NCI-H2196 (cell line): Measurements from ENCODE around the gene LETMD1.

Source experiments
- DNase-seq: peaks from one replicate; lab custom pipeline; 2025; ENCODE audit not compliant: unreplicated experiment; lab: John Stamatoyannopoulos, UW

The LETMD1 gene

DNA sequence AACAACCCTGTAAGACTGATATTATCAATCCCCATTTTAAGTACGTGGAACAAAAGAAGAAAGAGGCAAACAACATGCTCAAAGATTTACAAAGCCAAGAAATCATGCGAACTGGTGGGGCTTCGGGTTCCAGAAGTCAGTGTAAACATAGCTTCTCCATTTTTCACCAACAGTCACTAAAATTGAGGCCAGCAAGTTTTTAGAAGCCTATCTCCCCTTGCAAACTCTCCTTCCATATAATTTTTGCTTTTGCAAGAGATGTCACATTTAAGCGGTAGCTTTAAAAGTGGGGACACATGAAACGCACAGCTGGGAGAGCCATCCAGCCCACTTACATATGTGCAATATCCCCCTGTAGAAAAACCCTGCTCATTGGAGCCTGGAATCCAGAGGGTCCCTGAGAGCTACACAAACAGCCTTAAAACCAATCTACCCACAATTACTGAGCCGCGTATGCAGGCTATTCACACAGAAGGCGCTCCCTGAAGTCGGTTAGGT lies 22.7 kb upstream of the LETMD1 start:
- no peak for DNase-seq

DNA sequence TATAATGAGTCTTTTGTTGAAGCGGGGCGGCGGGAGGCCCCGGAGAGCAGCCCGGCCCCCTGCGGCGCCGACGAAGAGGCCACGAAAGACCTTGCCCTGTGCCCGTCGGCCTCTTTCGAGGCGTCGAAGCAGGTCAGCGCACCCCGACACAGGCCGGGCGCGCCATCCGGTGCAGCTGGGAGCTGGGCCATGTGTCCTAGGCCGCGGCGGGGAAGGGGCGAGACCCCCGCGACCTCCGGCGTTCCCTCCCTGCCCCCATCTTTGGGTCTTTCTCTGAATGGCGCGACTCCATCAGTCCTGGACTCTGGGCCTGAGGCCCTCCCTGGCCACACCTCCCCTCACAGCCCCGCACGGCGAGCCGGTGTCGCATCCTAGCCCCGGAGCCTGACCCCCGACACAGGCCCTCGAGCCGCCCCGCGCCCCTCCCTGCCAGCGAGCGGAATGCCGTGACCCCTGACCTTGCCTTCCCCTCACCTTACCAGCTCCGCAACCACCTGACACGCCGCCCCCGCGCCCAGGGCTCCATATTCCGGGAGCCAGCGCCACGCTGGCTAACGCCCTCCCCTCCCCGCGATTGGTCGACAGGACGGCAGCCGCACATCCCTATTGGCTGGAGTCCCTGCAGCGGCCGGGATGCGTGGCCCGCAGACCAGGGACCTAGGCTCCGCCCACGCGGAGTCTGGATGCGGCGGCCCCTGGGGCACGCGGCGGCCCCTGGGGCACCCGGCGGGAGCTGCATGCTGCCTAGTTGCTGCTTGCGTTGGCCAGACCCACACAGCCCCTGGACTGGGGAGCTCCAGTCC lies 22.1 kb upstream of the LETMD1 start, which contains the start of gene SLC11A2:
Gene SLC11A2, minus strand, starts transcription at position 549 of the 803 bp plus-strand sequence. CDS start 15,656 bp downstream, outside the sequence.
- peak; percentile 95 for DNase-seq

DNA sequence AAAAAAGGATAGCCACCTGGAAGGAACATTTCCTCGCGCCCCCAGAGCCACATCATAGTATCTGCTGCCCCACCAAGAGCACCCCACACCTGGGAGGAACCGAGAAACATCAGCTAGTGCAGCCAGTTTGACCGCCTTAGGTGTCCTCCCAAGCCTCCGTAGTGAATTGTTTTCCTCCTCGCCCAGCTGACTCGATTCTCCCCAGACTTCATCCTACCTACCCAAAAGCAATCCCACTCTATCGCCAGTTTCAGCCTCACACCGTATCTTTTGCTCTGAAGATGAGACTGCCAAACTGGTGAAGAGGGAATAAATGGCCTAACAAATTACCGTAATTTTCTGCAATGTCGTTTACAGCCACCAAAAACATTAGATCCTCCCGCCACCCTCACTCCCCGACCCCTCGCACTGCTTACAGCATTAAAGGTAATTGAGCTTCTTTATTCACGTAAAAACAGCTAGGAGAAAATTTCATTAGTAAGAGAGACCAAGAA lies 20.7 kb upstream of the LETMD1 start:
- DNase-seq = no peak

DNA sequence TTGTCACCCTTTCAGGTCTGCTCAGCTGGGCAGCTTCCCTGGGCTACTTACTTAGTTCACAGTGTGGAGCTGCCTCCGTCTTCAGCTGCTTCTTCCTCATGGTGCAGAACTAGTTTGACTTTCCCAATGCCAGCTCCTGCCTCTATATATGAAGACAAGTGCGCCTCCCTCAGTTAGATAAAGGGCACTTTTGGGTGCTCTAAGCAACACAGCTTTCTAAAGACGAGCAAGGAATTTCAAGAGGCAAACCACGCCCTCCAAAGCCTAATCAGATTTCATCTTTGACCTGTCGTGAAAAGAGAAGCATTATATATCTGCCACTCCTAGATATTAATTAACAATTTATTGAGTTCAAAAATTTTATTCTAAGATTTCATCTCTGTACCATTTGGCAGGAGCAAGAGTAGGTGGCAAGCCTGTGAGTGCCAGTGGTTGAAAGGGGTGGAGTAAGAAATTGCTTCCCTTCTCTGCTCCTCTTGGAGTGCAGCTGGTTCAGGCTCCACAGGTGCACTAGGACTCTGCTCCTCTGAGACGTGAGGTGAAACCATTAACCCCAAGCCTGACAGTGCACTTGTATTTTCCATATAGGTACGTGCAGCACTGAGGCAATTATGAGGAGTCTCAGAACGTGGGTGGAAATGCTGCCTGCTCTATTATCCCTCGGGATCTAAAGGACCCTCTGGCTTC lies 19.9 kb upstream of the LETMD1 start:
- peak; percentile 37 for DNase-seq

DNA sequence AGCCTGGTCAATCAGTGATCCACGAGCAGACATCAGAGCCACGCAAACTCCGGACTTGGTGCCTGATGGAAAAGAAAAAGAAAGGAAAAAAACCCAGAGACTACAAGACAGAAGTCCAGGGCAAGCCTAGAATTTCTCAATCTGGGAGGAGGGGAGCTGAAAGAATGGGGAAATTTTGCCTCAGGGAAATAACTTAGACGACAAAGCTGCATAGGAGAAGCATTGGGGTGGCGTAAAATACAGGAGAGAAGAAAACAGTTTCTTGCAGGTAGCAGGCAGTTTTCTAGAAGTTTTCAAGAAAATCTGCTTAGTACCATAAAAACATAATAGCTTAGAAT lies 19.3 kb upstream of the LETMD1 start:
- no peak for DNase-seq

DNA sequence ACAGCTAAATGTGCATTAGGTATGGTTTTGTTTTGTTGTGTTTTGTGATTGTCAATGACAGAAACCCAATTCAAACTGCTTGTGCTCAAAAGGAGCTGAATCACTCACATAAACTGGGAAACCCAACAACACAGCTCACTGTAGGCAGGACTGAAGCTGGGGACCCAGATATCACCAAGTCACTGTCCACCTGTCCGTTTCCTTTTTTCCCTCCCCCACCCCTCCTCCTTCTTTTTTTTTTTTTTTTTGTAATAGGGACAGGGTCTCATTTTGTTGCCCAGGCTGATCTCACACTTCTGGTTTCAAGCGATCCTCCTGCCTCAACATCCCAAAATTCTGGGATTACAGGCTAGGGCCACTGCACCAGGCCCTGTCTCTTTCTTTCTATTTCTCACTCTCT lies 15.1 kb upstream of the LETMD1 start:
- DNase-seq = no peak

DNA sequence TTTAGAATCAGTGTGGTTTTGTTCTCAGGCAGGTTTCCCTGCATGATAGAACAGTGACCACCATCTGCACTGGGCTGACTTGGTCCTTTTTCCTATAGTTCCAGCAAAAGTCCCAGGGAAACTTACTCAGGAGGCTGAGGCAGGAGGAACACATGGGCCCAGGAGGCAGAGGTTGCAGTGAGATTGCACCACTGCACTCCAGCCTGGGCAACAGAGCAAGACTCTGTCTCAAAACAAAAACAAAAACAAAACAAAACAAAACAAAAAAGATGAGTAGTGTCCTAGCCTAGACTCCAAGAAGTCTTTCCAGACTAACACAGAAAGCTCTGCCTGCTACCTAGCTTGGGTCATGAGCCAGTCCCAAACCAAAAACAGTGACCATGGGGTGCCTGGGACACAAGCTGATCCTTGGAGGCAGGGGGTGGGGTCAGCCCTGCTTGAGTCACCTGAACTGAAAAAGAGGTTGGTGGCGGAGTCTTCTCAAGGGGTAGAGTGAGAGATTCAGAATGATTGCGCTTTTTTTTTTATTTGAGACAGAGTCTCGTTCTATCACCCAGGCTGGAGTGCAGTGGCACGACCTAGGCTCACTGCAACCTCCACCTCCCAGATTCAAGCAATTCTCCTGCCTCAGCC lies 14.6 kb upstream of the LETMD1 start:
- no peak for DNase-seq

DNA sequence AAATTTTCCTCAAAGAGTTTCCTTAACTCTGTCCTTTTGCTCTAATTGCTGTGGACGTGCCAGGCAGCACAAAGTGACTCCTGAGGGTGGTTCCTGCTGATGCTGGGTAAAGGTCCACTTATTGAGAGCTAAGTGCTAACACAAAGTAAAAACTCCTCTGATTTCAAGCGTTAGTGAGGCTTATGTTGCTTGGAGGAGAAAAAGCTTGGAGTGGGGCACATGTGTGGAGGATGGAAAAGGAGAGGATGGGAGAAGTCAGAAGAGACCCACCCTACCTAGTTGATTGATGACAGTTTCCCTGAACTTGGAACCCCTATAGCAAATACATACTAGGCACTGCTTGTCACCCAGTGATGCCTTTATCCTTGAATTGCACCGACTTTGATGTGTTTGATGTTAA lies 11.8 kb upstream of the LETMD1 start:
- no peak for DNase-seq

DNA sequence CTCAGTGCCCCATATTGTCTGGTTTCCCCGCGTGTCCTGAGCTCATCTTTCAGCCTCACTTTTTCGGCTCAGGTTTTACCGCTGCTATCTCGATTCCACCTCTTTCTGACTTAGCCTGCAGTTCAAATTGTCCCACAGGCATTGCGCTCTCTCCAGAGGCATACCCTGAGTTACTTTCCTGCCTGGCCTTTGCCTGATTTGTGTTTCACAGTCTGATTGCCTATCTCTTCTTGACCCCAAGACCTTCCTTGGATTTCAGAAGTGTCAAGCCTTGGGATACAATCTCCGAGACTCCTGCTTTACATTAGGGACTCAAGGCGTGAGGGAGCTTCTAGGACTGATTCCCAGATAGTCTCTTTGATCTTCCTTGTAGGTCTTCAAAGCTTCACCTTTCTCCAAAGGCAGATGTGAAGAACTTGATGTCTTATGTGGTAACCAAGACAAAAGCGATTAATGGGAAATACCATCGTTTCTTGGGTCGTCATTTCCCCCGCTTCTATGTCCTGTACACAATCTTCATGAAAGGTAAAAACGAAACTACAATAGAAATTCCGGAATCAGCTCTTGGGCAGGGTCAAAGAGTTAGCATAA lies 629 bp downstream of the LETMD1 start:
- no peak for DNase-seq

DNA sequence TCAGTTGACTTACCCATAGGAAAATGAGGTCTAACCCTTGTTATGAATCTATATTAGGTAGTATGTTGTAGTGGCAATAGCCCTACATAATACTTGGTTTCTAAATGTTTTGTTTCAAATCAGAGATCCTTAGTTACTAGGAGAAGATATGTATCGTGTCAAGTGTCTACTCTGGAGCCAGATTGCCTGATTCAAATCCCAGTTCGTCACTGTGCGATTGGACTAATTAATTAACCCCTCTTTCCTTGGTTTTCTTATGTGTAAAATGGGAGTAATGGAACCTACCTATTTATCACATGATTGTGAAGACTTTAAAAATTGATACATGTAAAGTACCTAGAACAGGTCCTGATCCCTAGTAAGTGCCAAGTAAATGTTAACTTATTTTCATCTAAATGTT lies 1.4 kb downstream of the LETMD1 start:
- DNase-seq = no peak

DNA sequence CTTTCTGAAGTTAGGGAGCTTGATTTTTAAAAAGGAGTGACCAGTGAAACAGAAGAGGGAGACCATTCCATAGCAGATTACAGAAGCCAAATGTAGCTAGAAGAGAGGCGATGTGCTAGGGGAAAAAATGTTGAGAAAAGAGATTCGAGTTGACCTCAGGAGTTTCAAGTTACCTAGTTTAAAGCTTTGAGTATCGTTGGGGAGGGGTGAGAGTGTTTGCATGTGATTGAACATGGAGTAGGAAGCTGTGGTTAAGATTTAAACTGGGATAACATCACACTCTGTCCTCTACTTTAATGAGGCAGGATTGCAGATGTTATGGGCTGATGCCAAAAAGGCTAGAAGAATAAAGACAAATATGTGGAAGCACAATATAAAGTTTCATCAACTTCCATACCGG lies 3.7 kb downstream of the LETMD1 start:
- DNase-seq = peak; percentile 39

DNA sequence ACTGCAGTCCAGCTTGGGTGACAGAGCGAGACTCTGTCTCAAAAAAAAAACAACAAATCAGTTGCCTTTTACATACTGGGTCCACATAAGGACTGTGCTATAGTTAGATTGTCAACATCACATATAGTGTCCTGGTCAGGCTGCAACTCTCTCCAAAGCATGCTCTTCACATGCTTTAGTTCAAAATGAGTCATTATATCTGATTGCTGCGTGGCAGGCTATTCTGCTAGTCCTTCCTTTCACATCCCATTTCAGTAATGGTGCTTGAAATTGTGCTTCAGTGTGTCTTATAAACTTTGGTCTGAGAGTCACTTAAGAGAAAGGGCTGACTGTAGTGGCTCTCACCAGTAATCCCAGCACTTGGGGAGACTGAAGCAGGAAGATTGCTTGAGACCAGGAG lies 6.9 kb downstream of the LETMD1 start:
- DNase-seq = no peak

DNA sequence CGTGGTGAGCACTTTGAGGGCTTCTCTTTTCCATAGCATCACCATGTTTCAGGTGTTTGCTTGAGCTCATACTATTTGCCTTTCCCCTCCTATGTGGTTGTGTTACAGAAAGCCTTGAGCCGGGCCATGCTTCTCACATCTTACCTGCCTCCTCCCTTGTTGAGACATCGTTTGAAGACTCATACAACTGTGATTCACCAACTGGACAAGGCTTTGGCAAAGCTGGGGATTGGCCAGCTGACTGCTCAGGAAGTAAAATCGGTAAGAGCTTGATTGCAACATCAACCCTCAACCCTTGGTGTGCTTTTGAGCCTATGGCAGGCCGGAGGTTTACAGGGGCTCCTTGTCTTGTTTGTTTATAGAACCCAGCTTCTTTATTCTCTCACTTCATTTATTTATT lies 8.1 kb downstream of the LETMD1 start:
- DNase-seq = no peak

DNA sequence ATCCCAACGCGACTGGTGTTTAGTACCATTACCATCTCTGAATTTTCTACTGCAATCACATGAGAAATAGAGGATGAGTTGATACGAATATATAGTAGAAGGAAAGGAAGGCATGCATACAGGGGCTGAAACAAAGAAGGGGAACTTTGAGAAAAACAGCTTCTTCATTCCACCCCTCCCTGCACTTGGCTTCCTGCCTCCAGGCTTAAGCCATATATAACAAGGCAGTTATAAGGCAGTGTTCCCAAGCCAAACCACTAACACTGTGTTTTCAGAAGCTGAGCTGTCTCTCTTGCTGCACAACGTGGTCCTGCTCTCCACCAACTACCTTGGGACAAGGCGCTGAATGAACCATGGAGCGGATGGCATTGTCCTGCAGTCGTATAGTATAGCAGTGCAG lies 11.0 kb downstream of the LETMD1 start:
- DNase-seq = no peak

DNA sequence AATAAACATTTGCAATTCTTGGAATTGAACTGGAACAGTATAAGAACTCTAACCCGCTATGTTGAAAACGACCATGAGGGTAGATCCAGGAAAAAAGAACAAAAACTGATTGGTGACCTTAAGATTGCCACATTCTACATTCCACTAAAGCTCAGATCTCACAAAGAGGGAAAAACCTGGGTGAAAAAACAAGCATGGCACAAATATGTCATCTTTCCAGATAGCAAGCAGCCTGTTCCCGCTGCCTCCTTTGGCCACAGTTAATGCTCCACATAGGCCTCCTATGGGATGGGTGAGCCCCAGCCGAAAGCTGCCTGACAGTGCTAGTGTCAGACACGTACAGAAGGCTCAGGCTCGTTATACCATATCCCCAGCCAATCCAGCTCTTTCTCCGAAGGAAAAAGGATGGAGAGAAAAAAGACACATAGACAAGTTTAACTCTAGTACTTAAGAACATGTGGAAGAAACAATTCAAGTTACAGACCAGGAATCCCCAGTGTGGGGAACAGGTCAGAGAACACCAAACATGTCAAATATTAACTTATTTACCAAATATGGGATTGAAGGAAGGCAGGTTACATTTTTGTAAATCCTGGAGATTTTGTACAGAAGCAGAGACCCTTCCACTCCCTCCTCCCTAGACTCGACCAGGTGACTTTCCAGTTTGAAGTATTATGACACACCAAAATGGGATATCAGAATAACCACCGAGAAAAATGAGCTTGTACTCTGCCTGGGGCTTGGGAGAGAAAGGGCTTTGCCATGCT lies 14.7 kb downstream of the LETMD1 start:
- no peak for DNase-seq

DNA sequence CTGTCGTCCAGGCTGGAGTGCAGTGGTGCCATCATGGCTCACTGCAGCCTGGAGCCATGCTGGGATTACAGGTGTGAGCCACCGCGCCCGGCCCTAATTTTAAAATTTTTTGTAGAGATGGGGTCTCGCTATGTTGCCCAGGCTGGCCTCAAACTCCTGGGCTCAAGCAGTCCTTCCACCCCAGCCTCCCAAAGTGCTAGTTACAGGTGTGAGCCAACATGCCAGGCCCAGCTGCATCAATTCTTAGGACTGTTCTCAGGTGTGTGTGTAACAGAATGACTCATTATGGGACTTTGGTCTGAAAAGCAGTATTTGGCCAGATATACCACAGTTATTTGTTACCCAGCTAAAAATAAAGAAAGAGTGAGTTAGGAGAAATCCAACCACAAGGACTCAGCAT lies 17.4 kb downstream of the LETMD1 start:
- DNase-seq = no peak

DNA sequence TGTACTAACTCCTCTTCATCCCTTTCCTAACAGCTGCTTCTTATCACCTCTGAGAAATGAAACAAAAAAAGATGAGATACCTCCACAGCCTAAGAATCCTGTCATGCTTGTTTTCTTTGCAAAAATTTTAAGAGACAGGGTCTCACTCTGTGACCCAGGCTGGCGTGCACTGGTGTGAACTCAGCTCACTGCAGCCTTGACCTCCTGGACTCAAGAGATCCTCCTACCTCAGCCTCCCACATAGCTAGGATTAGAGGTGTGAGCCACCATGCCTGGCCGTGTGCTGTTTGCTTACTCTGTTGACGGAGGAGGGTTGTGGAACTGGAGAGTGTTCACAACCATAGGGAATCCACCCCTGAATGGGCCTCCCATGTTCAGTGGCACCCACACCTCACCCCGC lies 19.1 kb downstream of the LETMD1 start:
- no peak for DNase-seq

DNA sequence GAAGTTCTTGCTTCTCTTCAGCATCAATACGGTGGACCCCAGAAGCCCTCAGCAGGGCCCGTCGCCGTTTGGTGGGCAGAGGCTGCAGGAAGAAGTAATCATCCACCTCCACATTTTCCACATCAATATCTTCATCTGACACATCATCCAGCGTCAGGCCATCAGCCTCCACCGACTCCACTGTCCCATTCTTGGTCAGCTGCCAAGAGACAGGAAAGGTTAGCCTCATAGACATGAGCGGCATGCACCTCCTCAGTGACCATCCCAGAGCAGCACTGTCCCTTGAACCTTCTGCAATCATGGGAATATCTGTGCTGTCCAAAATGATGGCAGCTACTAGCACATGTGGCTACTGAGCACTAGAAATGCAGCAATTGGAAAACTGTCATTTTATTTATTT lies 19.6 kb downstream of the LETMD1 start:
- no peak for DNase-seq

DNA sequence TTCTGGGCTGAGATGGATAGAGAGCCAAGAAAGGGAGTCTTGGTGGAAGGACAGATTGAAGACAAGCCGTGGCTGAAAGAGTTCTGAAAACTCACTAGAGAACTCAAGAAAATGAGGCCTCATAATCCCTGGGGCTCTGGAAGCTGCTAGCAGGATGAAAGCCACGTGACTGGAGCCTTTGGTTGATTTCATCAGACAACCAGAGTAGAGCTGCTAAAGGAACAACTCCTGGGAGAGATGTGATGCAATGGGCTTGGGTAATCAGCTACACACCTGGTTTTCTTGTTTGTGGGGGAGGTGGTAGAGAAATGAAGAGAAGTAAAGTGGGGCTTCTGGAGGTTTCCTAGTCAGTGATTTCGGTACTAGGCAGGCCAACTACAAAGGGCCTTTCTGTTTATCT lies 21.9 kb downstream of the LETMD1 start:
- no peak for DNase-seq

DNA sequence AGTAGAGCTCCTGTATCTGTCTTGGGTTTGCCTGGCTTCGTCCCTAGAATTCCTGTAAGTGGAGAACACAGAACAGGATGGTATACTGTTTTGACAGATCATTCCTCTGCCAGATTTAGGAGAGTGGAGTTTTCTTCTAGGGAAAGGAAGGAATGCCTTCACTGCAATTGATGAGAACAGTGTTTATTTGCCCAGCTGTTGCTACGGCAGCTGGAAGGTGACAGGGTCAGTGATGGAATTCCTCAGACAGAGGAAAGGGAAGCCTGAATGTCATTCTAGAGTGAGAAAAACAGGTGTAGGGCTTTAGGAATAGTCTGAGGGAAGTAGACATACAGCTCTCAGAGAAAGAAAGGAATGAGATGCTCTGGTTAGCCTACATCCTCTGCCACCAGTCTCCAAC lies 23.5 kb downstream of the LETMD1 start:
- DNase-seq = no peak

DNA sequence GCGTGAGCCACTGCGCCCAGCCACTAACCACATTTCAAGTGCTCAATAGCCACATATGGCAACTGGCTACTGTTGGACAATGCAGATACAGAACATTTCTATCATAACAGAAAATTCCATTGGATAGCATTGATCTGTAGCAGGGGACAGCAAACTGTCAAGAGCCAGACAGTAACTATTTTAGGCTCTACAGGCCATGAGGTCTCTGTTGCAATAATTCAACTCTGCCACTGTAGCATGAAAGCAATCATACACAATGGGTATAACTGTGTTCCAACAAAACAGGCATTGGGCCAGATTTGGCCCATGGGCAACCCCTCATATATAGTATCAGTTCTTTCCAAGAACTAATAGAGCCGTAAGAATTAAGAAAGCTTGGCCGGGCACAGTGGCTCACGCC lies 27.3 kb downstream of the LETMD1 start:
- DNase-seq = no peak
